GM19328 (cell line): ENCODE data around the gene EXOC6B.

Experiments
- ATAC-seq: cut with Tn5 transposase; IDR thresholded peaks from one replicate; pipeline ENCODE4 v1.9.1; 2021; ENCODE audit warnings: mild to moderate bottlenecking, moderate library complexity; ENCODE audit not compliant: unreplicated experiment

The EXOC6B gene

GRCh38 chr2:72150861-72151356 lies 674.9 kb downstream of the EXOC6B start:
- no peak for ATAC-seq

GRCh38 chr2:72150157-72150860 lies 675.5 kb downstream of the EXOC6B start:
- peak; percentile 73 for ATAC-seq

GRCh38 chr2:72149556-72150156 lies 676.2 kb downstream of the EXOC6B start:
- ATAC-seq: no peak

GRCh38 chr2:72148837-72149555 lies 676.8 kb downstream of the EXOC6B start:
- ATAC-seq: no peak

- no peak for ATAC-seq
These were observed 677.6 kb downstream of the EXOC6B start for GRCh38 chr2:72148003-72148836.

- ATAC-seq: no peak
These were observed 678.4 kb downstream of the EXOC6B start, which contains the start of gene CYP26B1 for GRCh38 chr2:72147303-72147971. Gene CYP26B1, minus strand, starts transcription at chr2:72147862. Its CDS starts 28 bp downstream, at chr2:72147834.

- no peak for ATAC-seq
These were observed 679.2 kb downstream of the EXOC6B start for GRCh38 chr2:72146347-72147302.

GRCh38 chr2:72145658-72146329 lies 680.0 kb downstream of the EXOC6B start:
- ATAC-seq: no peak

GRCh38 chr2:72145289-72145657 lies 680.6 kb downstream of the EXOC6B start:
- ATAC-seq: no peak

- ATAC-seq: no peak
These were observed 681.1 kb downstream of the EXOC6B start for GRCh38 chr2:72144632-72145288.

GRCh38 chr2:72144274-72144631 lies 681.6 kb downstream of the EXOC6B start:
- ATAC-seq: no peak

- no peak for ATAC-seq
These were observed 682.2 kb downstream of the EXOC6B start for GRCh38 chr2:72143441-72144273.

- no peak for ATAC-seq
These were observed 683.0 kb downstream of the EXOC6B start for GRCh38 chr2:72142570-72143440.

GRCh38 chr2:72141881-72142451 lies 683.9 kb downstream of the EXOC6B start:
- ATAC-seq: no peak

GRCh38 chr2:72141032-72141645 lies 684.7 kb downstream of the EXOC6B start:
- ATAC-seq: no peak

- ATAC-seq: no peak
These were observed 685.2 kb downstream of the EXOC6B start for GRCh38 chr2:72140621-72140960.
